ENCODE results near the gene DYRK1A. TPM values are rescaled to one million over a fixed set of nuclear protein-coding genes. Genes with fewer than 3 reads are reported as not detected.

Gene DYRK1A
- total RNA-seq, 1 experiment from 2014 or later, result 48.7 TPM

DNA sequence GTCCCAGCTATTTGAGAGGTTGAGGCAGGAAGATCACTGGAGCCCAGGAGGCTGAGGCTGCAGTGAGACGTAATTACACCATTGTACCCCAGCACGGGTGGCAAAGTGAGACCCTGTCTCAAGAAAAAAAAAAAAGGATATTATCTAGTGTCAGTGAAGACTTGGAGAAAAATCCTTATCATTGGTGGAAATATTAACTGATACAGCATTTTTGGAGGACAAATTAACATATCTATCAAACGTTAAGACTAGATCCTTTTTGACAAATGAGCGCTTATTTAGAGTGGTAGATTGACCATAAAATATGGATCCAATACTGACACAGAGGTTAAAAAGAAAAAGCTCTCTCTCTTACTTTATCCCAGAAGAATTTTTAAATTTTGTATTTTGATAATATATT lies 35.2 kb upstream of the DYRK1A start:
- H4K20me1 ChIP-seq (ENCODE audit: low read length), result no peaks in the 10 kb centered on the region
- H3K9me2 ChIP-seq (replicated peaks; ENCODE audit: low read length), result no peaks in the 10 kb centered on the region
- DNase-seq (no peak), ATAC-seq (no peak)
- no peak overlapping the region for H3K27ac ChIP-seq (ENCODE audit: low read length)
- POLR2A ChIA-PET (ENCODE audit: unreplicated experiment), result no interaction called here
- BruUV-seq (replicated peaks), result no TSS peak
- H3K27me3 ChIP-seq (ENCODE audit: low read length), result no peaks in the 10 kb centered on the region
- no peaks in the 10 kb centered on the region for H3K79me2 ChIP-seq (ENCODE audit: low read length)
- H3K36me3 ChIP-seq (ENCODE audit: low read depth, low read length), result no peaks in the 10 kb centered on the region
- no peaks in the 10 kb centered on the region for H3F3A ChIP-seq (ENCODE audit: low read length, unreplicated experiment)
- TF ChIP-seq EZH2 (IDR thresholded peaks at IDR 0.05; ENCODE audit: low read length, unreplicated experiment) (no peak), EZH2phosphoT487 (IDR thresholded peaks at IDR 0.05; ENCODE audit: borderline replicate concordance, low read length) (no peak)
- TF ChIP-seq, protein P1, sequence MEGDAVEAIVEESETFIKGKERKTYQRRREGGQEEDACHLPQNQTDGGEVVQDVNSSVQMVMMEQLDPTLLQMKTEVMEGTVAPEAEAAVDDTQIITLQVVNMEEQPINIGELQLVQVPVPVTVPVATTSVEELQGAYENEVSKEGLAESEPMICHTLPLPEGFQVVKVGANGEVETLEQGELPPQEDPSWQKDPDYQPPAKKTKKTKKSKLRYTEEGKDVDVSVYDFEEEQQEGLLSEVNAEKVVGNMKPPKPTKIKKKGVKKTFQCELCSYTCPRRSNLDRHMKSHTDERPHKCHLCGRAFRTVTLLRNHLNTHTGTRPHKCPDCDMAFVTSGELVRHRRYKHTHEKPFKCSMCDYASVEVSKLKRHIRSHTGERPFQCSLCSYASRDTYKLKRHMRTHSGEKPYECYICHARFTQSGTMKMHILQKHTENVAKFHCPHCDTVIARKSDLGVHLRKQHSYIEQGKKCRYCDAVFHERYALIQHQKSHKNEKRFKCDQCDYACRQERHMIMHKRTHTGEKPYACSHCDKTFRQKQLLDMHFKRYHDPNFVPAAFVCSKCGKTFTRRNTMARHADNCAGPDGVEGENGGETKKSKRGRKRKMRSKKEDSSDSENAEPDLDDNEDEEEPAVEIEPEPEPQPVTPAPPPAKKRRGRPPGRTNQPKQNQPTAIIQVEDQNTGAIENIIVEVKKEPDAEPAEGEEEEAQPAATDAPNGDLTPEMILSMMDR (conservative IDR thresholded peaks at IDR 0.05; ENCODE audit: low read depth, low read length), result no peak
- no peak overlapping the region for H3K9ac ChIP-seq (ENCODE audit: low read length)
- no peak overlapping the region for H3K4me2 ChIP-seq (ENCODE audit: low read length)
- H3K4me1 ChIP-seq (ENCODE audit: insufficient read depth, low read length), result no peaks in the 10 kb centered on the region
- intact Hi-C loops (cut with micrococcal nuclease), result no loop called here
- H3K4me3 ChIP-seq (ENCODE audit: low read length), result no peak overlapping the region
- H2AFZ ChIP-seq (ENCODE audit: low read length), result no peak overlapping the region
- CTCF ChIA-PET, result no interaction called here
- H3K9me3 ChIP-seq (ENCODE audit: low read length), result no peaks in the 10 kb centered on the region

DNA sequence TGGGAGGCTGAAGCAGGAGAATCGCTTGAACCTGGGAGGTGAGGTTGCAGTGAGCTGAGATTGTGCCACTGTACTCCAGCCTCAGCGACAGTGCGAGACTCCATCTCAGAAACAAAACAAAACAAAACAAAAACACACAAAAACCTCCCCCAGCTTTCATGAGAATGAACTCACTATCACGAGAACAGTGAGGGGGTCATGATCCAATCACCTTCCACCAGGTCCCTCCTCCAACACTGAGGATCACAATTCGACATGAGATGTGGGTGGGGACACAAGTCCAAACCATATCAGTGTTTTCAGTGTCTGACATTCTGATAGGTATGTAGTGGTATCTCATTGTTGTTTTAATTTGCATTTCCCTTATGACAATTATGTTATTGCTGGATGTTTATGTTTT lies 31.5 kb upstream of the DYRK1A start:
- no peak overlapping the region for H3K9ac ChIP-seq (ENCODE audit: low read length)
- H3K4me3 ChIP-seq (ENCODE audit: low read length), result no peak overlapping the region
- no peak overlapping the region for H3K4me2 ChIP-seq (ENCODE audit: low read length)
- no peaks in the 10 kb centered on the region for H3K9me2 ChIP-seq (replicated peaks; ENCODE audit: low read length)
- no peaks in the 10 kb centered on the region for H3K79me2 ChIP-seq (ENCODE audit: low read length)
- H3F3A ChIP-seq (ENCODE audit: low read length, unreplicated experiment), result peaks cover 12% of the 10 kb centered on the region
- H4K20me1 ChIP-seq (ENCODE audit: low read length), result no peaks in the 10 kb centered on the region
- ChIA-PET CTCF (no interaction called here), POLR2A (ENCODE audit: unreplicated experiment) (no interaction called here)
- no peak overlapping the region for H3K27ac ChIP-seq (ENCODE audit: low read length)
- TF ChIP-seq, protein P1 (conservative IDR thresholded peaks at IDR 0.05; ENCODE audit: low read depth, low read length), result no peak
- no peak for TF ChIP-seq EZH2 (IDR thresholded peaks at IDR 0.05; ENCODE audit: low read length, unreplicated experiment)
- no peak for TF ChIP-seq EZH2phosphoT487 (IDR thresholded peaks at IDR 0.05; ENCODE audit: borderline replicate concordance, low read length)
- intact Hi-C loops (cut with micrococcal nuclease), result no loop called here
- no peaks in the 10 kb centered on the region for H3K27me3 ChIP-seq (ENCODE audit: low read length)
- H3K9me3 ChIP-seq (ENCODE audit: low read length), result no peaks in the 10 kb centered on the region
- DNase-seq, result no peak
- H3K36me3 ChIP-seq (ENCODE audit: low read depth, low read length), result no peaks in the 10 kb centered on the region; the same call in 1 of the 2 replicates
- H3K4me1 ChIP-seq (ENCODE audit: insufficient read depth, low read length), result peaks cover 19% of the 10 kb centered on the region
- no TSS peak for BruUV-seq (replicated peaks)
- no peak overlapping the region for H2AFZ ChIP-seq (ENCODE audit: low read length)
- ATAC-seq, result no peak

DNA sequence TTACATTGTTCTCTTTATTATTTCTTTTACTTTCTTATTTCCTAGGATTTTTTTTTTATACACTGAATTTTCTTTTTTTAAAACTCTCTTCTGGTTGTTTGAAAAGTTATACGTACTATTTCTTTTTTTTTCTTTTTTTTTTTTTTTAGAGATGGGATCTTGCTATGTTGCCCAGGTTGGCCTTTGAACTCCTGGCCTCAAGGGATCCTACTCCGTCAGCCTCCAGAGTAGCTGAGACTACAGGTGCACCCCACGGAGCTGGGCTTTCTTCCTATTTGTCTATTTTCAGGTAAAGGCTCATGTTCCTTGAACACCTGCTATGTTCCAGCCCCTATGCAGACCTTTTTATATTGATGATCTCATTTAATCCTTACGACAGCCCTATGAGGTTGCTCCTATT lies 29.4 kb upstream of the DYRK1A start:
- intact Hi-C loops (cut with micrococcal nuclease), result no loop called here
- Histone ChIP-seq H3K27ac (ENCODE audit: low read length) (no peak overlapping the region), H3K36me3 (ENCODE audit: low read depth, low read length) (no peaks in the 10 kb centered on the region; the same call in 1 of the 2 replicates), H3K9me3 (ENCODE audit: low read length) (no peaks in the 10 kb centered on the region), H3K4me1 (ENCODE audit: insufficient read depth, low read length) (peaks cover 40% of the 10 kb centered on the region), H3K9ac (ENCODE audit: low read length) (no peak overlapping the region), H3F3A (ENCODE audit: low read length, unreplicated experiment) (peaks cover 23% of the 10 kb centered on the region), H3K9me2 (replicated peaks; ENCODE audit: low read length) (no peaks in the 10 kb centered on the region), H4K20me1 (ENCODE audit: low read length) (no peaks in the 10 kb centered on the region), H3K4me3 (ENCODE audit: low read length) (no peak overlapping the region), H3K4me2 (ENCODE audit: low read length) (no peak overlapping the region), H3K79me2 (ENCODE audit: low read length) (no peaks in the 10 kb centered on the region), H3K27me3 (ENCODE audit: low read length) (no peaks in the 10 kb centered on the region), H2AFZ (ENCODE audit: low read length) (no peak overlapping the region)
- CTCF ChIA-PET, result no interaction called here
- BruUV-seq (replicated peaks), result no TSS peak
- POLR2A ChIA-PET (ENCODE audit: unreplicated experiment), result no interaction called here
- TF ChIP-seq, protein P1 (conservative IDR thresholded peaks at IDR 0.05; ENCODE audit: low read depth, low read length), result no peak
- TF ChIP-seq EZH2 (IDR thresholded peaks at IDR 0.05; ENCODE audit: low read length, unreplicated experiment) (no peak), EZH2phosphoT487 (IDR thresholded peaks at IDR 0.05; ENCODE audit: borderline replicate concordance, low read length) (no peak)
- DNase-seq (no peak), ATAC-seq (no peak)
